Measurements from ENCODE around the gene OR2A12. TPM values are rescaled to one million over a fixed set of nuclear protein-coding genes. Genes with fewer than 3 reads are reported as not detected.

OR2A12 gene
- total RNA-seq, 1 donor from 2014 or later = not detected

DNA sequence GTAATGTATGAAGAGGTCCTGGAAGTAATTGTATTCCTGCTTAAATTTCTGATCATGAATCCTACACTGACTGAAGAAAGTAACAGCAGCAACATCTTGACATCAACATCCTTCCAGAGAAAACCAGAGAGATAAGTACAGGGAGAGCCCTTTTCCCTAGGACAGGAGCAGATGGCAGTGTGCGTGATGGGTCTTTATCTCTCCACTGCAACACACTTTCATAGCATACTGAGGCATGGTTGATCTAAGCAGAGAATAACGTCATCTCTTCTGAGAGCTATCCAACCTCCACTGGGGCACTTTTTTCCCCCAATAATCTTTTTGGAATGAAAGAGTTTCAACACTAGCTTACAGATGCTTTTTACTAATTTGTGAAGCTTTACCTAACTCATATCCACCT is 16.1 kb upstream of the OR2A12 start:
- Histone ChIP-seq H3K9me3 (no peaks in the 10 kb centered on the region), H3K27me3 (no peaks in the 10 kb centered on the region), H3K4me3 (no peak overlapping the region), H3K27ac (no peak overlapping the region), H3K4me1 (no peaks in the 10 kb centered on the region), H3K36me3 (no peaks in the 10 kb centered on the region)
- intact Hi-C loops (cut with DNase I) = no loop called here
- TF ChIP-seq CTCF (IDR thresholded peaks at IDR 0.05) = no peak
- DNase-seq (ENCODE audit: low spot score in 2 of 2) = no peak

DNA sequence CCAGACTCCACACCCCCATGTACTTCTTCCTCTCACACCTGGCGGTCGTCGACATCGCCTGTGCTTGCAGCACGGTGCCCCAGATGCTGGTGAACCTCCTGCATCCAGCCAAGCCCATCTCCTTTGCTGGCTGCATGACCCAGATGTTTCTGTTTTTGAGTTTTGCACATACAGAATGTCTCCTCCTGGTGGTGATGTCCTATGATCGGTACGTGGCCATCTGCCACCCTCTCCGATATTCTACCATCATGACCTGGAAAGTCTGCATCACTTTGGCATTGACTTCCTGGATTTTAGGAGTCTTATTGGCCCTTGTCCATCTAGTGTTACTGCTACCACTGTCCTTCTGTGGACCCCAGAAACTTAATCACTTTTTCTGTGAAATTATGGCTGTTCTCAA is 11.7 kb upstream of the OR2A12 start:
- H3K4me3 ChIP-seq = no peak overlapping the region
- intact Hi-C loops (cut with DNase I) = no loop called here
- H3K27me3 ChIP-seq = no peaks in the 10 kb centered on the region
- no peaks in the 10 kb centered on the region for H3K4me1 ChIP-seq
- TF ChIP-seq CTCF (IDR thresholded peaks at IDR 0.05) = no peak
- DNase-seq (ENCODE audit: low spot score in 2 of 2) = no peak
- H3K27ac ChIP-seq = no peak overlapping the region
- no peaks in the 10 kb centered on the region for H3K36me3 ChIP-seq
- no peaks in the 10 kb centered on the region for H3K9me3 ChIP-seq

- Histone ChIP-seq H3K36me3 (no peaks in the 10 kb centered on the region), H3K9me3 (peaks cover 0 to 4% of the 10 kb centered on the region in 2 donors), H3K4me1 (peaks cover 0 to 4% of the 10 kb centered on the region in 2 donors), H3K27me3 (no peaks in the 10 kb centered on the region), H3K27ac (no peak overlapping the region), H3K4me3 (no peak overlapping the region)
- no peak for TF ChIP-seq CTCF (IDR thresholded peaks at IDR 0.05)
- intact Hi-C loops (cut with DNase I) = no loop called here
- no peak for DNase-seq (ENCODE audit: low spot score in 2 of 2)
These were observed 652 bp downstream of the OR2A12 start for GRCh38 chr7:144086730-144087129.

DNA sequence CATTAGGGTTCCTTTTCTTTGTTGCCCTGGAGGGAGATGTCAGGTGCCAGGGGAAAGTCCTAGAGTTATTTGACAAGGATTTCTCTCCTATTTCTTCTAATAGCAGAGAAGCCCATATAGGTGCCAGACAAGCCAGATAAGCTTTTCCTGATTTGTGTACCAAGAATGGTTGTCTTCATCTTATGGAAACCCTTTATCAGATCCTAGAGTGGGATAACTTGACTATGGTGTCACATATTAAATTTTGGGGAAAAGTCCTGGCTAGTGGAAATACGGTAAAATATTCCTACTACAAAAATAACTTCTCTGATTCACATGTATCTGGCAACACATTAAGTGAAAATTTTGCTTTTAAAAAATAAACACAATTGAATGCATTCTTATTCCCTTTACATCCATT is 1.2 kb downstream of the OR2A12 start:
- Histone ChIP-seq H3K36me3 (no peaks in the 10 kb centered on the region), H3K4me3 (no peak overlapping the region), H3K9me3 (peaks cover 0 to 4% of the 10 kb centered on the region in 2 donors), H3K27ac (no peak overlapping the region), H3K4me1 (peaks cover 0 to 4% of the 10 kb centered on the region in 2 donors), H3K27me3 (no peaks in the 10 kb centered on the region)
- intact Hi-C loops (cut with DNase I) = no loop called here
- DNase-seq (ENCODE audit: low spot score in 2 of 2) = no peak
- TF ChIP-seq CTCF (IDR thresholded peaks at IDR 0.05) = no peak

DNA sequence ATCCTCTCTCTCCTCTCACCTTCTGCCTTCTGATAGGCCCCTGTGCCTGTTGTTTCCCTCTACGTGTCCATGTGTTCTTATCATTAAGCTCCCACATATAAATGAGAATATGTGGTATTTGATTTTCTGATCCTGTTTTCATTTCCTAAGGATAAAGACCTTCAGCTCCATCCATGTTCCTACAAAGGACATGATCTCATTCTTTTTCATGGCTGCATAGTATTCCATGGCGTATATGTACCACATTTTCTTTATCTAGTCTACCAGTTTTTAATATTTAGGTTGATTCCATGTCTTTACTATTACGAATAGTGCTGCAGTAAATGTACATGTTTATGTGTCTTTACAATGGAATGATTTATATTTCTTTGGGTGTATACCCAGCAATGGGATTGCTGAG is 4.6 kb downstream of the OR2A12 start:
- H3K36me3 ChIP-seq = no peaks in the 10 kb centered on the region
- TF ChIP-seq CTCF (IDR thresholded peaks at IDR 0.05) = no peak
- intact Hi-C loops (cut with DNase I) = no loop called here
- no peak for DNase-seq (ENCODE audit: low spot score in 2 of 2)
- H3K4me1 ChIP-seq = peaks cover 0 to 4% of the 10 kb centered on the region in 2 donors
- no peak overlapping the region for H3K4me3 ChIP-seq
- peaks cover 0 to 4% of the 10 kb centered on the region in 2 donors for H3K9me3 ChIP-seq
- H3K27ac ChIP-seq = no peak overlapping the region
- no peaks in the 10 kb centered on the region for H3K27me3 ChIP-seq

DNA sequence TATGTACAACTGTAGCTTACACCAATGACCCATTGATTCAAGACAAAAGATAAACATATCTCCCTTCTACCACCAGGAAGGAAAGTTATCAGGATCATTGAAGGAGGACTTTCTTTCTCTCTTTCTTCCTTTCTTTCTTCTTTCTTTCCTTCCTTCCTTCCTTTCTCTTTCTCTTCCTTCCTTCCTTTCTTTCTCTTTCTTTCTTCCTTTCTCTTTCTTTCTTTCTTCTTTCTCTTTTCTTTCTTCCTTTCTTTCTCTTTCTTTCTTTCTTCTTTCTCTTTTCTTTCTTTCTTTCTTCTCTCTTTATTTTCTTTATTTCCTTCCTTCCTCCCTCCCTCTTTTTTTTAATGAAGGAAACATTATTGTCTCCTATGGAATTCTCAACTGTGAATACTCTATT is 12.7 kb downstream of the OR2A12 start:
- DNase-seq (ENCODE audit: low spot score in 2 of 2) = no peak
- no peak overlapping the region for H3K27ac ChIP-seq
- H3K27me3 ChIP-seq = no peaks in the 10 kb centered on the region
- no peaks in the 10 kb centered on the region for H3K36me3 ChIP-seq
- H3K4me3 ChIP-seq = no peak overlapping the region
- intact Hi-C loops (cut with DNase I) = no loop called here
- H3K4me1 ChIP-seq = no peaks in the 10 kb centered on the region
- H3K9me3 ChIP-seq = no peaks in the 10 kb centered on the region
- TF ChIP-seq CTCF (IDR thresholded peaks at IDR 0.05) = no peak
